Measurements from ENCODE around the gene SIK3. TPM values are rescaled to one million over a fixed set of nuclear protein-coding genes. Genes with fewer than 3 reads are reported as not detected.

SIK3 gene
- polyA plus RNA-seq, 1 of the 3 experiments (the other 2 are of a cell fraction) = 5.1 TPM

GRCh38 chr11:116901211-116901610 is 197.0 kb downstream of the SIK3 start (continued):
- TF ChIP-seq, protein P1, sequence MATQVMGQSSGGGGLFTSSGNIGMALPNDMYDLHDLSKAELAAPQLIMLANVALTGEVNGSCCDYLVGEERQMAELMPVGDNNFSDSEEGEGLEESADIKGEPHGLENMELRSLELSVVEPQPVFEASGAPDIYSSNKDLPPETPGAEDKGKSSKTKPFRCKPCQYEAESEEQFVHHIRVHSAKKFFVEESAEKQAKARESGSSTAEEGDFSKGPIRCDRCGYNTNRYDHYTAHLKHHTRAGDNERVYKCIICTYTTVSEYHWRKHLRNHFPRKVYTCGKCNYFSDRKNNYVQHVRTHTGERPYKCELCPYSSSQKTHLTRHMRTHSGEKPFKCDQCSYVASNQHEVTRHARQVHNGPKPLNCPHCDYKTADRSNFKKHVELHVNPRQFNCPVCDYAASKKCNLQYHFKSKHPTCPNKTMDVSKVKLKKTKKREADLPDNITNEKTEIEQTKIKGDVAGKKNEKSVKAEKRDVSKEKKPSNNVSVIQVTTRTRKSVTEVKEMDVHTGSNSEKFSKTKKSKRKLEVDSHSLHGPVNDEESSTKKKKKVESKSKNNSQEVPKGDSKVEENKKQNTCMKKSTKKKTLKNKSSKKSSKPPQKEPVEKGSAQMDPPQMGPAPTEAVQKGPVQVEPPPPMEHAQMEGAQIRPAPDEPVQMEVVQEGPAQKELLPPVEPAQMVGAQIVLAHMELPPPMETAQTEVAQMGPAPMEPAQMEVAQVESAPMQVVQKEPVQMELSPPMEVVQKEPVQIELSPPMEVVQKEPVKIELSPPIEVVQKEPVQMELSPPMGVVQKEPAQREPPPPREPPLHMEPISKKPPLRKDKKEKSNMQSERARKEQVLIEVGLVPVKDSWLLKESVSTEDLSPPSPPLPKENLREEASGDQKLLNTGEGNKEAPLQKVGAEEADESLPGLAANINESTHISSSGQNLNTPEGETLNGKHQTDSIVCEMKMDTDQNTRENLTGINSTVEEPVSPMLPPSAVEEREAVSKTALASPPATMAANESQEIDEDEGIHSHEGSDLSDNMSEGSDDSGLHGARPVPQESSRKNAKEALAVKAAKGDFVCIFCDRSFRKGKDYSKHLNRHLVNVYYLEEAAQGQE (IDR thresholded peaks at IDR 0.05; ENCODE audit: low read depth, low read length) = no peak
- TF ChIP-seq POLR2AphosphoS5 (IDR thresholded peaks at IDR 0.05; ENCODE audit: low read depth, low read length) = no peak
- no peak for TF ChIP-seq EP300 (IDR thresholded peaks at IDR 0.05; ENCODE audit: borderline replicate concordance in 1 of 2, low read depth in 1 of 2, low read length in 1 of 2)
- TF ChIP-seq IRF3 (IDR thresholded peaks at IDR 0.05; ENCODE audit: low read depth, low read length) = no peak
- TF ChIP-seq, protein P2, sequence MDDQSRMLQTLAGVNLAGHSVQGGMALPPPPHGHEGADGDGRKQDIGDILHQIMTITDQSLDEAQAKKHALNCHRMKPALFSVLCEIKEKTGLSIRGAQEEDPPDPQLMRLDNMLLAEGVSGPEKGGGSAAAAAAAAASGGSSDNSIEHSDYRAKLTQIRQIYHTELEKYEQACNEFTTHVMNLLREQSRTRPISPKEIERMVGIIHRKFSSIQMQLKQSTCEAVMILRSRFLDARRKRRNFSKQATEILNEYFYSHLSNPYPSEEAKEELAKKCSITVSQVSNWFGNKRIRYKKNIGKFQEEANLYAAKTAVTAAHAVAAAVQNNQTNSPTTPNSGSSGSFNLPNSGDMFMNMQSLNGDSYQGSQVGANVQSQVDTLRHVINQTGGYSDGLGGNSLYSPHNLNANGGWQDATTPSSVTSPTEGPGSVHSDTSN (IDR thresholded peaks at IDR 0.05) = no peak
- no peak for TF ChIP-seq USF2 (IDR thresholded peaks at IDR 0.05; ENCODE audit: borderline replicate concordance, low read depth, low read length)
- no peak for TF ChIP-seq MXI1 (IDR thresholded peaks at IDR 0.05; ENCODE audit: low read depth, low read length)
- TF ChIP-seq NRF1 (IDR thresholded peaks at IDR 0.05; ENCODE audit: low read depth, low read length) = no peak

DNA sequence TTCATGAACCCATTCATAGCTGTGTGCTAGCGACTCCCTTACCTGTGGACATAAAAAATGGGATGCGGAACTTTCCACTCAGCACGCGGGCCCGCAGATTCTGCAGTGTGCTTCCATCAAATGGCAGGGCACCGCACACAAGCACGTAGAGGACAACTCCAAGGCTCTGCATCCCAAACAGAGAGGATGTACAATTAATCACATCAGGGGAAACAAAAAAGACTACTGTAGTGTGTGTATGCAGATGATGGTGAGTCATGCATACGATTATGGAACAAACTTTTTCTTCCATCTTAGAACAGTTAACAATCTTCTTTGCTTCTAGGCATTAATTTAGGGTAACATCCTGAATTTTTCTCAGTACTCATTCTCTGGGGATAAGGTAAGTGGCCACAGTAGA is 202.0 kb downstream of the SIK3 start:
- Histone ChIP-seq H3K4me1 (ENCODE audit: control insufficient read depth in 1 of 2, insufficient read depth in 2 of 2, low read depth in 1 of 2, low read length in 1 of 2) (no peaks in the 10 kb centered on the region), H2AFZ (ENCODE audit: low read depth) (no peak overlapping the region), H3K4me3 (ENCODE audit: low read depth in 2 of 2, low read length in 1 of 2) (no peak overlapping the region), H3K79me2 (ENCODE audit: insufficient read depth) (no peaks in the 10 kb centered on the region), H3K27ac (ENCODE audit: low read depth in 2 of 2, low read length in 1 of 2) (no peak overlapping the region), H3K4me2 (no peak overlapping the region), H4K20me1 (ENCODE audit: insufficient read depth) (no peaks in the 10 kb centered on the region), H3K9me3 (no peaks in the 10 kb centered on the region), H3K9ac (no peak overlapping the region), H3K36me3 (replicated peaks in 1 of 2; ENCODE audit: control insufficient read depth in 1 of 2, insufficient read depth in 2 of 2, low read length in 1 of 2) (peaks cover 11 to 15% of the 10 kb centered on the region in 2 experiments), H3F3A (replicated peaks; ENCODE audit: insufficient read depth) (no peaks in the 10 kb centered on the region), H3K9me2 (no peaks in the 10 kb centered on the region), H3K27me3 (ENCODE audit: insufficient read depth) (no peaks in the 10 kb centered on the region)
- DNase-seq = no peak
- POLR2A ChIA-PET = no interaction called here
- WGBS (ENCODE audit: low lambda C conversion rate) = over 99% methylated on average over 8 of the region's 8 CpGs
- TF ChIP-seq RCOR1 (IDR thresholded peaks at IDR 0.05; ENCODE audit: low read length) = no peak
- no peak for TF ChIP-seq TAF1 (IDR thresholded peaks at IDR 0.05; ENCODE audit: borderline replicate concordance, low read depth, low read length)
- TF ChIP-seq POLR2AphosphoS5 (IDR thresholded peaks at IDR 0.05; ENCODE audit: low read depth, low read length) = no peak
- TF ChIP-seq, protein P3, sequence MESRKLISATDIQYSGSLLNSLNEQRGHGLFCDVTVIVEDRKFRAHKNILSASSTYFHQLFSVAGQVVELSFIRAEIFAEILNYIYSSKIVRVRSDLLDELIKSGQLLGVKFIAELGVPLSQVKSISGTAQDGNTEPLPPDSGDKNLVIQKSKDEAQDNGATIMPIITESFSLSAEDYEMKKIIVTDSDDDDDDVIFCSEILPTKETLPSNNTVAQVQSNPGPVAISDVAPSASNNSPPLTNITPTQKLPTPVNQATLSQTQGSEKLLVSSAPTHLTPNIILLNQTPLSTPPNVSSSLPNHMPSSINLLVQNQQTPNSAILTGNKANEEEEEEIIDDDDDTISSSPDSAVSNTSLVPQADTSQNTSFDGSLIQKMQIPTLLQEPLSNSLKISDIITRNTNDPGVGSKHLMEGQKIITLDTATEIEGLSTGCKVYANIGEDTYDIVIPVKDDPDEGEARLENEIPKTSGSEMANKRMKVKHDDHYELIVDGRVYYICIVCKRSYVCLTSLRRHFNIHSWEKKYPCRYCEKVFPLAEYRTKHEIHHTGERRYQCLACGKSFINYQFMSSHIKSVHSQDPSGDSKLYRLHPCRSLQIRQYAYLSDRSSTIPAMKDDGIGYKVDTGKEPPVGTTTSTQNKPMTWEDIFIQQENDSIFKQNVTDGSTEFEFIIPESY (IDR thresholded peaks at IDR 0.05; ENCODE audit: borderline replicate concordance, low read depth) = no peak
- TF ChIP-seq FOSL2 (IDR thresholded peaks at IDR 0.05; ENCODE audit: borderline replicate concordance, low read depth) = no peak
- TF ChIP-seq RFX5 (IDR thresholded peaks at IDR 0.05; ENCODE audit: low read length) = no peak
- TF ChIP-seq RAD21 (IDR thresholded peaks at IDR 0.05; ENCODE audit: low read length) = no peak
- TF ChIP-seq FOXM1 (IDR thresholded peaks at IDR 0.05; ENCODE audit: low read depth) = no peak
- no peak for TF ChIP-seq GATA2 (CRISPR knock-in tag; IDR thresholded peaks at IDR 0.05)
- TF ChIP-seq TCF12 (IDR thresholded peaks at IDR 0.05) = no peak
- TF ChIP-seq SIN3A (IDR thresholded peaks at IDR 0.05; ENCODE audit: borderline replicate concordance, low read depth, low read length) = no peak
- CTCF ChIA-PET = no interaction called here
